Fibroblast of skin of right biceps (primary cell): Measurements from ENCODE around the gene SHC2.
"Not testable (repeated sequence)": the region's sequence is repeated elsewhere in the genome, so short reads cannot be mapped to it uniquely, and the experiment has no call there.

ENCODE experiments used
- DNase-seq: peaks from one replicate; pipeline ENCODE4 v3.0.0-alpha.2; 2013

SHC2 gene

DNA sequence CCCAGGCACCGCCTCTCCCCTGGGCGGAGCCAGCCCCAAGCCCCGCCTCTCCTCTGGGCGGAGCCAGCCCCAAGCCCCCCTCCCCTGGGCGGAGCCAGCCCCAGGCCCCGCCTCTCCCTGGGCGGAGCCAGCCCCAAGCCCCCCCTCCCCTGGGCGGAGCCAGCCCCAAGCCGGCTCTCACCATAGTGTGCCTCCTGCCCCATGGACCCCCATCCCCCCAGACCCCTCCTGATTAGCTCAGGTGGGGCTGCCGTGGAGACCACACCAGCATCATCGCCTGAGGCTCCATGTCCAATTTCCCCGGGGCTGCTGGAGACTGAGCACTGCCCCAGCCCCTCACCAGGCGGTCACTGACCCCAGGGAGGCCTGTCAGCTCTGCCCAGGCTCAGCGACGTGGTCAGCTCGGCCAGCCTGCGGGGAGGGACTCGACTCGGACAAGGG, 31.3 kb upstream of the SHC2 start:
- DNase-seq: no peak

DNA sequence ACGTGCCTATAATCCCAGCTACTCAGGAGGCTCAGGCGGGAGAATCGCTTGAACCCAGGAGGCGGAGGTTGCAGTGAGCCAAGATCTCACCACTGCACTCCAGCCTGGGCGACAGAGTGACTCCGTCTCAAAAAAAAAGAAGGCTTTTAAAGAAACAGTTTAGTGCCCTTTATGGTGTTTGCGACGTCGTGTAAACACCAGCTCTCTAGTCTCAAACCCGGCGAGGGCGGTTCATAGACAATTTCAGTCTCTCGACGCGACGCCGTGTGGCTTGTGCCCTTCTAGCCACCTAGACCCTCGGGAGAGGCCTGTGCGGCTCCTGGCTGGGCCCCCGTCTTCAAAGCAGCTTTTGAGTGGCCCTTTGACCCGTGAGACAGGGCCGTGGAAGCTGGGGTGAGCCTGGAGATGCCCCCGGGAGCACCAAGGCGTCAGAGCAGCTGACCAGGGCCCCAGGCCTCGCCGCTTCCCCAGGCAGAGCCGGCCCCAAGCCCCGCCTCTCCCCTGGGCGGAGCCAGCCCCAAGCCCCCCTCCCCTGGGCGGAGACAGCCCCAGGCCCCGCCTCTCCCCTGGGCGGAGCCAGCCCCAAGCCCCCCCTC, 30.4 kb upstream of the SHC2 start:
- no peak for DNase-seq

DNA sequence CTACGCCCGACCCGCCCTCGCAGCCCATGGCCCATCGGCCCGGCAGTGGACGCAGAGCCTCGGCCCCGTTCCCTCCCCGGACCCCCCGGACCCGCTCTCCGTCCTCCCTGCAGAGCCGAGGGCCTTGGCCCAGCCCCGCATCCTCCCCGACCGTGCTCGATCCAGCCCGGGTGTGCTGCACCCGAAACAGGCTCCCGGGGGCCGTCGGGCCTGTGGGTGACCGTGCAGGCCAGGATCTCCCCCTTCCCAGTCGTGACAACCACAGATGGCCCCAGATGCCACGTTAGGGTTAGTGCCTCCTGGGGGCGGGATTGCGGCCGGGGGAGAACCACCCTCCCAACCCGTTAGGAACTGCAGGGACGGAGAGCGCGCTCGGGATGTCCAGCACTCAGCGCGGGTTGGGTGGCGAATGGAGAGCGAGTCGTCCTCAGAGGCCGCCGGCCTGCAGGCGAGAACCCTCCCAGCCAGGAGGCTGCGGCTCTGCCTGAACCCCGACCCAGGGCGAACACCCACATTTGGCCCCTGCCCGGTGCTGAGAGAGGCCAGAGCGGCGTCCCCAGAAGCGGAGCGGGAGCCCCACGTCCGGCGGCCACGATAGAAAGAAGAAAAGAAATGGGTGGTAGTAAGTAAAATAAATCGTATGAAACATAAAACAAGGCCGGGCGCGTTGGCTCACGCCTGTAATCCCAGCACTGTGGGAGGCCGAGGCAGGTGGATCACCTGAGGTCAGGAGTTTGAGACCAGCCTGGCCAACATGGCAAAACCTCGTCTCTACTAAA, 28.8 kb upstream of the SHC2 start:
- peak; percentile 31 for DNase-seq

DNA sequence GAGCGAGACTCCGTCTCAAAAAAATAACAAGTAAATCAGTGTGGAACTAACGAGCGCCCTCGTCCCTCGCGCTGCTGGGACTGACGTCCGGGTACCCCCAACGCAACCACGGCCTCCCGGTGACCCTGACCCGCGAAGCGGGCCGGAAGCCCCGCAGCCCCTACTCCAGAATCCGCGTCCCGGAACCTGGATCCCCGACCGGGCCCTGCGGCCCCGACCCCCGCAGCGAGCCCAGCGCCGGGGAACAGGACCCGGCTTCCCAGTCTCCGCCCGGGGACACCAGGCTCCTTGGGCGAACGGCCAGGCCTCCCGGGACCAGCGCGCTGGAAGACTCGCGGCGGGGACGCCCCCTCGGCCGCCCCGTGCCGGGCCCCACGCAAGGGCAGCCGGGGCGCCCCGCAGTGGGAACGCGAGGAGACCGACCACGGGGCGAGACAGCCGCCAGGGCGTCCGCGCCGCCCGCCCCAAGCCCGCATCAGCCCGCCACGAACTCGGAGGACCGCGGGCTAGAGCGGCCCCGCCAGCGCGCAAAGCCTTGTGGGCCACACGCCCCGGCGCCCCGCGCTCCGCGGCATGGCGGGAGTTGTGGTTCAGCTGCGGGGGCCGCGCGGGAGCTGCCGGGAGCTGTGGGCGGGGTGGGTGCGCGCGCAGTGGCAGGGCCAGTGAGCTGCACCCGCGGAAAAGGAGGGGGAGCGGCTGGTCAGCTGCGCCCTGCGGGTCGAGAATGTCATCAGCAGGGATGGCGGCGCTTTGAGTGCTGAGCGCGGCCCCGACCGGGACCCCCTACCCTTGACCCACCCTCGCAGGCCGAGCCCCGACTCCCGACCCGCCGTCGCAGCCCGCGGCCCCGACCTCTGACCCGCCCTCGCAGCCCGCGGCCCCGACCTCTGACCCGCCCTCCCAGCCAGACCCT, 27.9 kb upstream of the SHC2 start:
- peak; percentile 95 for DNase-seq

DNA sequence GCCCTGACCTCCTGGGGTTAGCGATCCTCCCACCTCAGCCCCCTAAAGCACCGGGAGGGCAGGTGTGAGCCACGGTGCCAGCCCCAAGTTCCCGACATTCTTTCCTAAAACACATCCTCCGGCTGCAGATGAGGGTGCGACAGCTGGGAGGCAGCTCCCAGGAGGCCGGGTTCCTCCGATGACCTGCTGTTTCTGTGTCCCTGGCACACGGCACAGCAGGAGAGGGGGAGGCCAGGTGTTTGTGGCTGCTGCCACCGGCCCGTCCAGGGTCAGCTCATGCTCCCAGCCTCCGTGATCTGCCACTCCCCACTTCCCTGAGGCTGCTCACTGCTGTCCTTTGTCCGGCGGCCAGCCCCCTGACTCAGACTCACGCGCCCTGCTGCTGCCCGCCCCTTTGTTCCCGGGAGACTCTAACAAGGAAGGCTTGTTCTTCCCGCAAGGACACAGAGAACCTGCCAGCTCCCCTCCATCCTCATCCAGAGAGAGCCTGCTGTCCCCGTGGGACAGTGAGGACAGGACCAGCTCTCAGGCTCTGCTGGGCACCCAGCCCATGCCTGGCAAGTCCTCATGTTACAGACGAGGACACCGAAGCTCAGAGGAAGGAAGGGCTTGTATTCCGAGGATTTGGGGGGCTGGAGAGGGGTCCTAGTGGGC, 24.9 kb upstream of the SHC2 start:
- no peak for DNase-seq

DNA sequence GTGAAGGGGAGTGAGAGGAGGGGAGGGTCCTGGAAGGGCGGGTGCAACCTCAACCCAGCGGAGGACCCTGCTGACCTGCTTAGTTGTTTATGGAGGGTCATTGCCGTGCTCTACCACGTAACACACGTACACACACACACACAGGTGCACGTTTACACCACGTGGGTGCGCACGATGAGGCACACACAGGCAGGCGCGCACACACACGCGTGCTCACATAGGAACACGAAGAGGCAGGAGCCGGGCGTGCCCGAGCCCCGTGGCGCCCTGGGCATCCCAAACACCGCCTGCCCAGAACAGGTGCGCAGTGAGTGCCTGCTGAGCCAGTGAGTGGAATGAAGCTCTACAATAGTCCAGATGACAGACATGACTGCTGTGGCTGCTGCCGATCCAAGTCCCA, 24.2 kb upstream of the SHC2 start:
- no peak for DNase-seq

DNA sequence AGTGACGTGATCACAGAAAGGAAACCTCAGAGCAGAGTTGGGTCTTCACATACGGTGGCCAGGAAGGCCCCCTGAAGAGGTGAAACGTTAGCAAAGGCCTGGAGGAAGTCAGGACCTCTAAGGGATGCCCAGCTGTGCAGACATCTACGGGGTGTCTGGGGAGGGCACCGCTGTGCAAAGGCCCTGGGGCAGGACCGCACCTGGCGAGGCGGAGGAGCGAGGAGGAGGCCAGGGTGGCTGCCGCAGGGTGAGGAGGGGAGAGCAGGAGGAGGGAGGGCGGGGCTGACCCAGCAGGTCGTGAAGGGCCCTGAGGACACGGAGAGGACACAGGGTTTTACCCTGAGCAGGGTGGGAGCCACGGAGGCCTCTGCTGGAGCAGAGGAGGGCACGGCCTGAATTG, 23.7 kb upstream of the SHC2 start:
- DNase-seq: no peak

DNA sequence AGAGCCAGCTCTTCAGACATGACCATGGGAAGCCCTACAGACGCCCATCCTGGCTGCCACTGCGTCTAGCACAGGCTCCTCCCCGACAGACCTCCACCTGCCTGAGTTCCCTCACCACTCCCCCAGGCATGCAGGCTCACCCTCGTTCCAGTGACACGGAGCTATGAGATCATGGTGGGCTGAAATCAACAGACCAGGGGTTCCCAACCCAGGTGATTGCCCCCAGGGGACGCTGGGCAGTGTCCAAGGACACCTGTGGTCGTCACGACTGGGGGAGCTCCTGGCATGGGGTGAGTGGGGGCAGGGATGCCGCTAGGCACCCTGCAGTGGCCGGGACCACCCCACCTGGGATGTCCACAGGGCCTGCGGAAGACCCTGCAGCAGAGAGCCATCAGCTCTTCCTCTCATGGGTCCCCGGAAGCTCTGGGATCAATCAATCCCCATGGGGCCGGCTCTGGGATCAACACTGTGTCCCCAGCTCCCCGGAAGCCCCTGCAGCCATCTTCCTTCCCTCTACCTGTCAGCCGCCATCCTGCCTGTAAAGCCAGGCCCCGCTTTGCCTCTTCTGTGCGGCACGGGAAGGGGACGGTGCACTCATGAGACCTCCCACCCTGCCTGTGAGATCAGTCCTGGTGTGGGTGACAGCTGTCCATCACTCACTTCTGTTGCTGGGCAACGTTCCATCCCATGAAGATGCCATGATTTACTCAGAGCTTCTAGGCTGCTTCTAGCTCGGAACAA, 22.7 kb upstream of the SHC2 start:
- DNase-seq: no peak

DNA sequence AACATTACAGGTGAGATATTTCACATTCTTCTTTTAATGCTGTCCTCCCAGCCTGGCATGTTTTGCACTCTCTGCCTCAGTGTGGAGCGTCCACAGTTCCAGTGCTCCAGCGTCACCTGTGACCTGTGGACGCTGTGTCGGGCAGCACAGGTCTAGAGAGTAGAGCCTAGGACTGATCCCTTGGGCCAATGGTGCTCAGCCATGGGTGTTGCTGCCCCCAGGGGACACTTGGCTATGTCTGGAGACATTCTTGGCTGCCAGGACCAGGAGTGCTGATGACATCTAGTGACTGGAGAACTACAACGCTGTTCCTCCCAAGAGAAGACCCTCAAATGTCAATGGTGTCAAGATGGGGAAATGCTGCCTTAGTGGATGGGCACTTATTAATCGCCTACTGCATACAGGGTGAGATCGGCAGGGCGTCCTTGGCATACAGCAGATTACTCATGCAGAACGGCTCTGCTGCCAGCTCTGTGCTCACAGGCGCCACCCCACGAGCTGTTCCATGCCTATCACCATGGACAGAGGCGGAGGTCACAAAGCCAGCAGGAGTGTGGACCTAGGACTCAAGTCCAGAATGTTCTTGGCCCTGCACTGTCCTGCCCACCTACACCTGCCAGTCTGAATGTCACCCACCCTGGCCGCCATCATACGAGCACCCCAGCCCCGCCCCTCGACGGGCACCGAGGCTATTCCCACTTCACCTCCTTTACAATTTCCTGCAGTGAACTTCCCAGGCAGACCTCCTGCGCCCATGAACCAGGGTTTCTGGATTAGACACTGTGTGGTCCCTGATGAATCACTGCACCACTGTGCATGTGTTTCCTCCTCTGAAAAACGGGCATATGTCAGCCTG, 21.6 kb upstream of the SHC2 start:
- DNase-seq: no peak

DNA sequence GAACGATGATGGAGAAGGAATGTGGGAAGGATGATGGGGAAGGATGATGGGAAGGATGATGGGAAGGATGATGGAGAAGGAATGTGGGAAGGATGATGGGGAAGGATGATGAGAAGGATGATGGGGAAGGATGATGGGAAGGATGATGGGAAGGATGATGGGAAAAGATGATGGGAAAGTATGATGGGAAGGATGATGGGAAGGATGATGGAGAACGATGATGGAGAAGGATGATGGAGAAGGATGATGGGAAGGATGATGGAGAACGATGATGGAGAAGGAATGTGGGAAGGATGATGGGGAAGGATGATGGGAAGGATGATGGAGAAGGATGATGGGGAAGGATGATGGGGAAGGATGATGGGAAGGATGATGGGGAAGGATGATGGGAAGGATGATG, 20.3 kb upstream of the SHC2 start:
- not testable (repeated sequence) for DNase-seq

DNA sequence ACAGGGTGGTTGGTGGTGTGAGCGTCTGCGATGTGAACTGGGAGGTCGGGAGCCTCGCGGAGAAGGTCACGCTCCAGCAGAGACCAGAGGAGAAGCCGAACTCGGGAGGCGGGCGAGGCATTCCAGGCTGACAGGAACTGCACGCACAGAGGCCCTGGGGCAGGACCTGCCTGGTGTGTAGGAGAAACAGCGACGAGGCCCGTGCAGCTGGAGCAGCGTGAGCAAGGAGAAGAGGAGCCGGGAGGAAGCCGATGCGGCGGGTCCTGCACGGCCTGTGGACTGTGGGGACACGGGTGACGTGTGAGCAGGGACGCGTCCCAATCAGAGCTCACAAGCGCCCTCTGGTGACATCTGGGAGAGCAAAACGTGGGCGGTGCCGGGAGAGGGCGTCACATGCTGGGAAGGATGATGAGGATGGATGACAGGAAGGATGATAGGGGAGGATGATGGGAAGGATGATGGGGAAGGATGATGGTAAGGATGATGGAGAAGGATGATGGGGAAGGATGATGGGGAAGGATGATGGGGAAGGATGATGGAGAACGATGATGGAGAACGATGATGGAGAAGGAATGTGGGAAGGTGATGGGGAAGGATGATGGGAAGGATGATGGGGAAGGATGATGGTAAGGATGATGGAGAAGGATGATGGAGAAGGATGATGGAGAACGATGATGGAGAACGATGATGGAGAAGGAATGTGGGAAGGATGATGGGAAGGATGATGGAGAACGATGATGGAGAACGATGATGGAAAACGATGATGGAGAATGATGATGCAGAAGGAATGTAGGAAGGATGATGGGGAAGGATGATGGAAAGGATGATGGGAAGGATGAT, 19.4 kb upstream of the SHC2 start:
- peak; percentile 61 for DNase-seq

DNA sequence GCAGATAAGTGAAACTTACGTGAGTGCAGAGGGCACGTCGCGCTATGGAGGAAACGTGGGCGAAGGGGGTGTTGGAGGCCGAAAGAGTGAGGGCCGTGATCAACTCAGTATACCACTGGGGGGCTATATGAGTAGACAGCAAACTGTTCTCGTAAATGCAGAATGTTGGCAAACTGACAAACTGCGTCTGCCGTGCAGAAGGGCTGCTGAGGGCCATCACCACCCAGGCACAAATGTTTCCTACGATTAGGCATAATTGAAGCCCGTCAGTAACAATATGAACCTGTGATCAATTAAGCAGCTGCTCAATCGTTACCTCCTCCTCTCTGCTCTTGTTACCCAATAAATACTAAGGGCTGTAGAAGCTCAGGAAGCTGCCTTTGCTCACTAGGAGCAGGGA, 18.1 kb upstream of the SHC2 start:
- DNase-seq: peak; percentile 17

DNA sequence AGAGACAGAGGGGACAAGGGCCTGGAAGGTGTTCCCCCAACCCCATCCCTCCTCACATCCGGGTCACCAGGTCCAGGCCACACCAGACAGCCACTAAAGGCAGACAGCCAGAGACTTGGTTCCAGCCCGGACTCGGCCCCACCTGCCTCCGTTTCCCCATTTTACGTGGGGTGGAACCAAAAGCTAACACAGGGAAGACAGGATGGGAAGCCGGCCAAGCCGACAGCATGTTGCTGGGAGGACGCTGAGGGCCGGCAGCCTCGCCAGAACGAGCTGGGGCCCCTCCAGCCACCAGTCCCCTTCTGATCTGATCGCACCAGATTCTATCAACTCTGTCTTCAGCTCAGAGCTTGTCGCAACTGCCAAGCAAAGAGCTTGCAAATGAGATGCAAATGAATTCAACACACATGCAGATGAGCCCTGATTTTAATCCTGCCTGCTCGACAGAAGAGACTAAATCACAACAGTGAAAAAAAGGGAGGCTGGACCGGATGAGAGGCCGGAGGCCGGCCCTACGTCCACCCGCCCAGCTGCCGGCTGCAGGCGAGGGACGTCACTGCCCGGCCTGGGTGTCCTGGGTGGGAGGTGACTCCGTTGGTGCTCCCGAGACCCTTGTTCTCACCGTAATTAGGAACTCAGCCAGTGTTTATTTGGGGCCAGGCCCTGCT, 17.5 kb upstream of the SHC2 start:
- DNase-seq: no peak

DNA sequence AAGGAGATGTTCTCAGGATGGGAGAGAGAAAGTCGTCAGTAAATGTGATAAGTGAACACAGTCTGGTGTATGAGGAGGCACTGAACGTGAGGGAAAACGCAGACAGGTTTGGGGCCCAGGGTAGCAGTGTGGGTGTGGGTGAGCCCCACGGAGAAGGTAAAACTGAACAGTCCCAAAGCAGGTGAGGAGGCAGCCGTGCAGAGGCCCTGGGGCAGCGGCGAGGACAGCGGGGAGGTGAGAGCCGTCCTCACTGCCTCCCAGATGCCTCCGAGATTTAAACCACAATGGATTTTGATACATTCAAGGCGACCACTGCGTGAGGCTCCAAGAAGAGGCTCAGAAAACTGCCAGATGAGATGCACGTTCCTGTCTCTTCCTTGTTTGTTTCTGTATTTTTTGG, 14.5 kb upstream of the SHC2 start:
- no peak for DNase-seq

DNA sequence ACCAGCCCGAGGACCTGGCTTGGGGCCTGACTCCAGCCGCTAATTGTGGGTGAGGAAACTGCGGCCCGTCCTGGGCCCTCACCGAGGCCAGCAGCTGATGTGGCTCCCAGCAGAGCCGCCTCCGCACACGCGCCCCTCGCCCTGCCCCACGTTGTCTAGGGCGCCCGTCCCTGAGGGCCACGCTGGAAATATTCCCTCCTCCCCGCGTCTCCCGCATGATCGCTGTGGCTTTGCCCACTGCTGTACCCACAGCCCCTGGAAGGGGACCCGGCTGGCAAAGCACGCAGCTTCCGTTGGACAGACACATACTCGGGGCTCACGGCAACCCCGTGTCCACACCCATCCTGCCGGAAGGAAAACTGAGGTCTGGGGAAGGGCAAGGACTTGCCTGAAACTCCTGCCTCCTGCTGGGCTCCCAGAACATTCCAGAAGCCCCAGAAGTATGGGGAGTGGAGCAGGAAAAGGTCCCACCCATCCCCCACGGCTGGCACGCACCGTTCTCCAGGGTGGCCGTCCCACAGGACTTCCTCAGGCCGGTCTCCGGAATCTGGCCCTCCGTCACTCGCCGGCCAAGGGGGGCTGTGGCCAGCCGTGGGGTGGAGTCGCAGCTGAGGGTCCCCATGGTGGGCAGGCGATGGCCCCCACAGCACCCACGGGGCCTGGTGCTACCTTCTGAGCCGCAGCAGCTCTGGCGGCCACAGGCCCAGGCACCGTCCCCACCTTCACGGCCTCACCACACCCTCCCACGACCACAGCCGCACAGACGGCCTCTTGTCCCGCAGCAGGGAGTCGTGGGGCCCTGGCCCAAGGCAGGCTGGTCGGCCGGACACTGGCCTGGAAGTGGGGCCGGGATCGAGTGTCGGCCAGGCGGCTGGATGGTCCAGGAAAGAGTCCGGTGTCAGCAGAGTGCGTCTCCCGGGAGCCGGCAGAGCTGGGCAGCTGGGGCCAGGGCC, 13.6 kb upstream of the SHC2 start:
- no peak for DNase-seq

DNA sequence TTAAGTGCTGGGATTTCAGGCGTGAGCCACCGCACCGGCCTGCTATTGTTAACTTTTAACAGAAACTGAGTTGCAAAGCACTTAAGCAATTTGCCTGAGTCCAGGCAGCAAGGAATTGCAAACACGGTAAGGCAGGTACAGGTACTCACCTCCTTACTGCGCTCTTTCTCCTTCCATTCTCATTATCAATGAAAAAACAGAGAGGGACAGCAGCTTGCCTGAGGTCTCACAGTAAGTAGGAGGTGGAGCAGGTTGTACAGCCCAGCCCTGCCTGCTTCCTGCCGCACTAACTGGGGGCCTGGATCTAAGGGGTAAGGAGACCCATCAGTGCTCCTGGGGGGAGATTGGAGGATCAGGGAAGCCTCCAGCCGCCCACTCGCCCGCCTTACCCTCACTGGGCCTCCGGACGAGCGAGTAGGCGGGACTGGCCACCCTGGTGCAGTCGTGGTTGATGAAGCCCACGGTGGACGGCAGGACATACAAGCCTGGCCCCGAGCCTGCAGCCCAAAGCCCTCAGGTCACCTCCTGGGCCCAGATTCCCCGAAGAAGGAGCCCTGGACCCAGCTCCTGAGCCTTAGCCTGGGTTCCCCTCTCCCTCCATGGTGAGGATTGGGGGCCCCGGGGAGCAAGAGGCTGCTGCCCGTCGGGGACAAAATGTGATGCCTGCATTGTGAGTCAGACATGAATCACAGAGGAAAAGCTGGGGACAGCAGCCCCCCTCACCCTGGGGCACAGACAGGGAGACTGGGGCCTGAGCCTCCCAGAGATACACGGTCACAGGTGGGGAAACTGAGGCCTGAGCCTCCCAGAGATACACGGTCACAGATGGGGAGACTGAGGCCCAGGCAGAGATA, 11.4 kb upstream of the SHC2 start:
- peak; percentile 25 for DNase-seq

DNA sequence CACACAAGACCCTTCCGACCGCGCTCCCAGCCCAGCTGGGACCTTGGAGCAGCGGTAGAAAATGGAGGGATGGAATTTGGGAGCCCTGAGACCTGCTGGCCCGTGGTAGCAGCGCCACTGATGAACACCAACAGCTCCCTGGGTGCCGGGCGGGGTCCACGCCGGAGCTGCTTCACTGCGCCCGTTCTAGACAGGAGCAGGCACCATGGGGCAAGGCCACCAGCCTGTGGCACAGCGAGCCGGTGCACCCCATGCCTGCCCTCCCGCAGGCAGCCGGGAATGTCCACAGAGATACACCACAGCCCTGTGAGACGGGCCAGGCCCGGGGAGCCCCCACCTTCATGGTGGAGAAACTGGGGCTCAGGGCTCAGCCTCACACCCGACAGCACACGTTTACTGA, 9.9 kb upstream of the SHC2 start:
- no peak for DNase-seq

DNA sequence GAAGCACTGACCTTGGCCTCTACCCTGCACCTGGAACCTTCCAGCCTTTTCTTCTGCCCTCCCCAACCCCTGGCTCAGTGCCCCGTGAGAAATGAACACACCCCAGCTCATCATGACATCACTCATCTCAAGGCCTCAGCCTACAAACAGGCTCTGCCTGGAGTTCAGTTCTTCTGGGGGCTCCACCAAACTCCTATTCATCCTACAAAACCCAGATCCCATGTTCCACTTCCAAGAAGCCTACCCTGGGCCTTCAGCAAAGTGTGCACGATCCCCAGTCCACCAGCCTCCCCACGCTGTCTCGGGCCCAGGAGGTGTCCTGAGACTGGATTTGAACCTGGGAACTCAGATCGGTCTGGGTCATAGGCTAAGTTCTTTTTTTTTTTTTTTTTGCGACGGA, 9.0 kb upstream of the SHC2 start:
- no peak for DNase-seq
